Activated CD4-positive, CD25-positive, alpha-beta regulatory T cell treated with anti-CD3 and anti-CD28 coated beads, Interleukin-2, amount 50 U/mL, for 24 hours (primary cell): ENCODE results near the gene SEZ6.

Source experiments
- ATAC-seq, 2 donors: fragments of 150-1000 bp; cut with Tn5 transposase; one replicate each; pipeline ENCODE4 v1.10.0; 2021; ENCODE audit warnings: mild to moderate bottlenecking in 1 of 2, moderate library complexity in 1 of 2

Gene SEZ6

GRCh38 chr17:28928061-28928460 lies 77.8 kb downstream of the SEZ6 start:
- peak; percentile 72 to 75 for ATAC-seq

- ATAC-seq, result no peak
Observed at GRCh38 chr17:28926786-28927185, 79.0 kb downstream of the SEZ6 start.

GRCh38 chr17:28926366-28926765 lies 79.5 kb downstream of the SEZ6 start:
- no peak for ATAC-seq

- peak; percentile 92 to 95 for ATAC-seq
Observed at GRCh38 chr17:28925912-28926365, 79.9 kb downstream of the SEZ6 start.

GRCh38 chr17:28920201-28920600 lies 85.6 kb downstream of the SEZ6 start:
- no peak for ATAC-seq

GRCh38 chr17:28918295-28918694 lies 87.5 kb downstream of the SEZ6 start:
- no peak for ATAC-seq

GRCh38 chr17:28917465-28917864 lies 88.4 kb downstream of the SEZ6 start:
- ATAC-seq, result no peak

- no peak for ATAC-seq
Observed at GRCh38 chr17:28917029-28917428, 88.8 kb downstream of the SEZ6 start.

- peak; percentile 60 to 67 for ATAC-seq
Observed at GRCh38 chr17:28916302-28916934, 89.4 kb downstream of the SEZ6 start.

- no peak for ATAC-seq
Observed at GRCh38 chr17:28912938-28913333, 92.9 kb downstream of the SEZ6 start.

- no peak for ATAC-seq
Observed at GRCh38 chr17:28912281-28912937, 93.4 kb downstream of the SEZ6 start.

GRCh38 chr17:28911411-28912045 lies 94.3 kb downstream of the SEZ6 start:
- no peak for ATAC-seq

- no peak for ATAC-seq
Observed at GRCh38 chr17:28910534-28910933, 95.3 kb downstream of the SEZ6 start.

- ATAC-seq, result no peak
Observed at GRCh38 chr17:28908640-28909167, 97.1 kb downstream of the SEZ6 start.

GRCh38 chr17:28907709-28908475 lies 97.9 kb downstream of the SEZ6 start:
- ATAC-seq, result no peak

GRCh38 chr17:28906706-28907438 lies 99.0 kb downstream of the SEZ6 start:
- ATAC-seq, result no peak

- ATAC-seq, result no peak
Observed at GRCh38 chr17:28906276-28906675, 99.6 kb downstream of the SEZ6 start.
